GM19467 (cell line): Measurements from ENCODE around the gene ZNF521.
"Not testable (repeated sequence)": the region's sequence is repeated elsewhere in the genome, so short reads cannot be mapped to it uniquely, and the experiment has no call there.

ENCODE experiments used
- ATAC-seq: cut with Tn5 transposase; IDR thresholded peaks from one replicate; pipeline ENCODE4 v1.9.1; 2021; ENCODE audit warnings: mild to moderate bottlenecking, moderate library complexity; ENCODE audit not compliant: unreplicated experiment

Gene ZNF521

DNA sequence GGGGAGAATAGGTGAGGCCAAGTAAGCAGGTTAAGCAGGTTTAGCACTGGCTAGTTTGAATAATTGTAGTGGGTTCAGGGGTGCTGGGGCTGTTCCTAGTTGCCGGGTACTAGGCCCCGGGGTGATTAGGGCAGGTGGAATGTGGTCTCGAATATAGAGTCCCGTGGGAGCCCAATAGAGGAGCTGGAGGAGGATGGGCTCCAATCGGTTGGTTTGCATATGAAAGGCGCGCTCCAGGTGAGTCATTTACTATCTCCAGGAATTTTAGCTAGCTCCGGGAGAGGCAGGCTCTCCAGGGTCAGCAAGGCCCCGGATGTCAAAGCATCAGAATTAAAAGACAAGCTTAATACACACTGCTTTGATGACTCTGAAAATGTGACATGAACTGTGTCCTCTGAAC lies 304.0 kb downstream of the ZNF521 start:
- ATAC-seq = no peak

DNA sequence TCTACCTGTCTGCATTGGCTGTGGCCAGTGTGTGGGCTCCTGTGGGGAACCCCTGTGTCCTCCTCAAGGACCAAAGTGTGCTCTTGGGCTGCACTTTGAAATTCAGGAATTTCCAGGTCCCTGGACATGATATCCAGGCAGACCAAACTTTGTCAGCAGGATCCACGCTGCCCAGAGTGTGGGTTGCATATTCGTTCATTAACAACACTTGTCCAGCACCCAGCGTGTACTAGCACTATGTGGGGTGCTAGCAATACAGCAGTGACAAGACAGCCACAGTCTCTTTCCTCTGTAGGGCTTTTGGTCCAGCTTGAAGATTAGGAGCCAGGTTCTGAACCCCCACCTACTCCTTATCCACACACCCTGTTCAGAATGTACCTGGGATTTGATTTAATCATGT lies 304.5 kb downstream of the ZNF521 start:
- ATAC-seq = no peak

DNA sequence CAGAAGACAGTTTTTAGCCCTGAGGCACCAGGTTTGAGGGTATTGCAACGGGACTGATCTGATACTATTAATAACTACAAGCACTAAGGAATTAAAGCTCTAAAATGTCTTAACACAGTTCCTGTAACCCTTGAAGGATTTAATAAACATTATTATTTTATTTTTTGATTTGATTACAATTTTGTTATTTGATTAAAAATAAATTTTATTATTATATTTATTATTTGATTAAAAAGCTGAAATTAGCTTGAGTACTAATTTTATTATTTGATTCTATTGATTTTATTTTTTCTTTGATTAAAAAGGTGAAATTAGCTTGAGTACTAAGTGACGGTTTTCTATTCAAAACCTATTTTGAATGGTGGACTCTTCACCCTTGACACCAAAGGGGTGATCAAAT lies 307.3 kb downstream of the ZNF521 start:
- no peak for ATAC-seq

DNA sequence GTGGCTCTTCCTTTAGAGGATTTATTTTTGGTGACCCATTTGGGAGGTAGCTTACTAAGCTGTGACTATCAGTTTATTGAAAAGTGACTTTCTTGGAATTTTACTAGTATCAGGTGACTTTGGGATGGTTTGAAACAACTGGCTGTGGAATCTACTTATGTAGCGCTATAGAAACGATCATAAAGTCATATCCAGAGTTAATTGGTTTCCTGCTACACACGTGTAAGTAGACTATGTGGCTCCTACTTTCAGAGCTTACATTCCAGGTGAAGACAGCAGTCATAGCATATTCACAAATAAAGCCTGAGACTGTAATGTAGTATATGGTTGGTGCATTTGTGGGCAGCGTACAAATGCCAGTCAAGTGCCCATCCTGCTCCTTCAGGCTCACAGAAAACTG lies 308.9 kb downstream of the ZNF521 start:
- no peak for ATAC-seq

DNA sequence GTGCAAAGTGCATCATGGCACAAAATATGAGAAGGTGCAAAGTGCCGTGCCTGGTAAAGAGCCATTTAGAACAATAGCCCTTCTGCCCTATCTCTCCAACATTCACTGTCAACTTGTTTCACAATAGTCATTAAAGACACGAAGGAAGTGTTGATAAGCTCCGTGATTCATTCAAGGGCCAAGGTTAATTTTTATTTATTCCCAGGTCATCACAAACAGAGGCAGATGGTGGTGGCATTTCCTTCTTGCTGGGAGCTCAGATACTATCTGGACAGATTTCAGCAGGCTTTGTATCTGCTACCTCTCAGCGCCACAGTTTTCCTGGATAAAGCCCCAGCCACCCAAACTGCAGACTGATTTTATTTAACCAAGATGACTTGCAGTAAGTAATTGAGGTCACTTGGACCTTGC lies 309.3 kb downstream of the ZNF521 start:
- ATAC-seq = no peak

DNA sequence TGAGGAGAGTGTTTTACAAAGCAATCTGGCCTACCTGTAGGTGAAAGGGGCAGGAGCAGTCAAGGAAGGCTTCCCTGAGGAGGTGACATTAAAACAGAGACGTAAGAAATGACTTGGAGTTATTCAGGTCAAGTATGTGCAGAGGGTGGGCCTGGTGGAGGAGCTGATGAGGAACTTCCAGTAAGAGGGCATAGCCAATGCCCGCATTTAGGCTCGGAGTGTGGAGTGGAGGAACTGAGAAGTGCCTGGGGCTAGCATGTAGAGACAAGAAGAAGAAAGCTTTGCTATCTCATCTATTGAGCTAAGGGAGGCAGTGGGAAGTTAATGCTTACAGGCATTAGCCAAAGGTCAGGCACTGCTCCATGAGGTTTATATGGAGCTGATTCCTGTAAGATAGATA lies 312.2 kb downstream of the ZNF521 start:
- no peak for ATAC-seq

DNA sequence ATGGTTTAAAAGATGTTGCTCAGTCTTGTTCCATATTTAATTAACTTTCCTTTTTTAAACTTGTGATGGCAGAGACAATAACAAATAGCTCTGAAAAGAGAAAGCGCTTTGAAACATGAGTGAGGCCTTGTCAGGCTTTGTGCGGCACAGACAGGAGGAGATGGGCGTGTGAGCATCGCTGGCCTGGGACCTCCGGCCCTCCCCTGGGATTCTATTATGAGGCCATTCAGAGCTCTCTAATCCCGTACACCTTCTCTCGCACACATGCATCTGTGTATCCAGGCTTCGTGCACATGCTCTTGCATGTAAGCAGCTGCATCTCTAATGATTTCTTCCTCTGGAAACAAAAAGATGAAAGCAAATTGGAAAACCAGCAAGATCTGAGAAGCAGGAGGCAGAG lies 313.7 kb downstream of the ZNF521 start:
- ATAC-seq = no peak

DNA sequence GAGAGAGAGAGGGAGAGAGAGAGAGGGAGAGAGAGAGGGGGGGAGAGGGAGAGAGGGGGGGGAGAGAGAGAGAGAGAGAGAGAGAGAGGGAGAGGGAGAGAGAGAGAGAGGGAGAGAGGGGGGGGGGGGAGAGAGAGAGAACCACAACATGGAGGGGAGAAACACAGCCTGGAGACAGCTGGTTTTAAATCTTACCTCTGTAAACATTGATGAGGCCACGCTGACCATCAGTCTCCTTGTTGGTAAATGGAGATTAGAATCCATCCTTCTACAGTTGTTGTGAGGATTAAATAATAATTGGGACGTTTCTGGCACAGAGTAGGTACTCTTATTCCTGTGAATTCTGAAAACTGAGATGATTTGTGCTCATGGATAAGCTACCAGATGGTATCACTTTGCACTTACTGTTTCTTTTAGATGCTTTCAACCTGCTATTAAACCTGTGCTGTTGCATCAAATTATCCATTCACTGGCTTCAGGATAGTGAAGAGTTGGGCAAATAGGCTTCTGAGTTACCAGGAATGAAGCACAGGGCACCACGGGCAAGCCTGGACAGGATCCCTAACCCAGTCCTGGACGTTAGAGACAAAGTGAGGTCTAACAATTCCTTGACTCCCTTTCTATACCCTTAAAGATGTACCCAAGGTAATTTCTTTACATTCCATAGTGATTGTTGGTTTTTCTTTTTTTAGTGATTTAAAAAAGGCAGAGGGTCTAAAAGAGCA lies 318.1 kb downstream of the ZNF521 start:
- ATAC-seq = no peak

DNA sequence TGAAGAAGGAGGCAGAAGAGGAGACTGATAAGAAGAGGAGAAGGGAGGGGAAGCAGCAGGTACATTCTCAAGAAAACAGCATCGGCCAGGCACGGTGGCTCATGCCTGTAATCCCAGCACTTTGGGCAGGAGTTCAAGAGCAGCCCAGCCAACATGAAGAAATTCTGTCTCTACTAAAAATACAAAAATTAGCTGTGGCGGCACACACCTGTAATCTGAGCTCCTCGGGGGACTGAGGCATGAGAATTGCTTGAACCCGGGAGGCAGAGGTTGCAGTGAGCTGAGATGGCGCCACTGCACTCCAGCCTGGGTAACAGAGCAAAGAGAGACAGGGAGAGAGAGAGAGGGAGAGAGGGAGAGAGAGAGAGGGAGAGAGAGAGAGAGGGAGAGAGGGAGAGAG lies 318.8 kb downstream of the ZNF521 start:
- not testable (repeated sequence) for ATAC-seq

DNA sequence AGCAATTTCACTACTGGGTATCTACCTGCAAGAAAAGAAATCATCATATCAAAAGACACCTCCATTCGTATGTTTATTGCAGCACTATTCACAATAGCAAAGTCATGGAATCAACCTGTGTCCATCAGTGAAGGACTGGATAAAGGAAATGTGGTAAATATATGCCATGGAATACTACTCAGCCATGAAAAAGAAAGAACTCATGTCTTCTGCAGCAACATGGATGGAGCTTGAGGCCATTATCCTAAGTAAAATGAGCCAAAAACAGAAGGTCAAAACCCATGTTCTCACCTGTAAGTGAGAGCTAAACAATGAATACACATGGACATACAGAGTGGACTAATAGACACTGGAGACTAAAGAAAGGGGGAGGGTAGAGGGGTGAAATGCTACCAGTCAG lies 322.2 kb downstream of the ZNF521 start:
- no peak for ATAC-seq

DNA sequence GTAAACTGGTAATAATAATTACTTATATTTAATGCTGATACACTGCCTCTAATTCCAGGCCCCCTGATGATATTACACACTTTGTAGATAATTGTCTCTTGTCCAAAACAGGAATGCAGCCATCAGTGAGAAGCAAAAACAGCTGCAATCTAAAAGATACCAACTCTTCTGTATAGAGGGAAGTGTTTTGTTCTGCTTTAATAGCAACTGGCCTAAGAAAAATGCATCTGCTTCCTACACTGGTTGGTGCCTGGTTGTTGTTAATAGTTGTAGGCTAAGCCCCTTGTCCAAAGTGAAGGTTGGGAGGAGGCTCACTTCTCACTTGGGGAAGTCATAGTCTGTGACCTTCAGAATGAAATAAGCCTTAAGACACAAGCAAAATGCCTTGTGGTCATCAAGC lies 332.0 kb downstream of the ZNF521 start:
- ATAC-seq = no peak

DNA sequence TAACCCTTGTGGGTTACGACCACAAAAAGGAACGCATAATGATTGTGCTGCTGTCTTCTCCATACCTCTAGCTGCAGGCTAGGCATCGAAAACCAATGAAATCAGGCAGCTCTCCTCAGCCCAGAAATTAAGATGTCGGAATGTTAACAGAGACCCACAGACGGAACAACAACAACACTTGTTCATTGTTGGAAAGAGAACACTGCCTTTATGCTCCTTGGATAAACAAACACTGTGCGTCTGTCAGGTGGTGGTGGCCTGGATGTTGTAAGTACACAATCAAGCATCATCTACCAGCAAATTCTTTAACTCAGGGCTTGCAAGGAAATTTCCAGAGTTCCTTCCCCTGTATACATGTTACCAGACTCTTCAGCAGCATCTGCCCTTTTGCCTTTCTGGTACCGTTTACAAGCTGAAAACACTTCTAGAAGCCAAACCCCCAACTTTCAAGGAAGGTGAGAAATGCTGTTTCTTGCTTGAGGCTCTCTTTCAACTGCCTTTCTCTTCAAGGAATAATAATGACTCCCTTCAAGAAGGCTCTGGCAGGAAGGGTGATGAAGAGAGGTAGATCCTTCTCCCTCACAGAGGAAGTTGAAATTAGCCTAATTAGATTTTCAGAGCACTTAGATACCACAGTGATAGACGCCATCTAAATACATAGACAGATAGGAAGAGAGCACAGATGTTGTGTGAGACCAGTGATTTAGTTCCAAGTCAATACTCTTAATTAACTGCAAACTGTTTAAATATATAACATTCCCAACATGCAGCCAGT lies 332.7 kb downstream of the ZNF521 start:
- ATAC-seq = no peak

DNA sequence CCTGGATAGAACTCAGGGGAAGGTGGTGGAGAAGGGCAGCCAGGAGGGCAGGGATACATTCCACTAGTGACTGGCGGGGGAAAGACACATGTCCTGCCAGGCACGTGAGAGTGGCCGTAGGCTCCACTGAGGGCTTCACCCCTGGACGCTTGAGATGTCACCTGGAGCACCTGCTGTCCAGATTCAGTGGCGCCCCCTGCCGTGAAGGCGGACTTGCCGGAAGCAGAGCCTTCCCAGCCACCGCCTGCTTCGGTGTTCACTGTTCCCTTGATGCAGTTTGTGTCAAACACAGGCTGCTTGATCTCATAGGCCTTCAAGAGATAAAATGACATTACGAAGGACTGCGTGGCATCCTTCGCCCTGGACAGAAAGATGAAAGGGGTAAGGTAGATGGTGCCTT lies 335.3 kb downstream of the ZNF521 start:
- ATAC-seq = no peak

DNA sequence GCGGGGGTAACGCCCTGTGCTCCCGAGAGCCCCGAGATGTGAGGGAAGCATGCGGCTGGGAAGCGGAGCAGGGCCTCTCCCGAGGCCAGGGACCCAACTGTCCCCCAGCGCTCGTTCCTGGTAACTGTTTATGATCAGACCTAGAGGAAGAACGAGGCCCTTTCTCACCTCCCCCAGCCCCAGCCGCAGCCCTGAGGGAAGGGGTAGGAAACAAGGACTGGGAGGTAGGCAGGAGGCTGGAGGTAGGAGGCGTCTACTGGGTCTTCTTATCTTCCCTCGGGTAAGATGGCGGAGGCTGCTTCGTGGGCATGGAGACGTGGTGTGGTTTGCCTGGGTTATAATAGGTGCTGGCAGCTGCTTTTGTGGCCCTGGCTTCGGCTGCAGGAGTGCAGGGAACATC lies 335.8 kb downstream of the ZNF521 start:
- ATAC-seq = no peak
